BJ (cell line): ENCODE results near the gene BCKDHA. TPM values are rescaled to one million over a fixed set of nuclear protein-coding genes. Genes with fewer than 3 reads are reported as not detected.
"Not testable (repeated sequence)": the region's sequence is repeated elsewhere in the genome, so short reads cannot be mapped to it uniquely, and the experiment has no call there.

Experiments
- CTCF ChIA-PET: fragments of 350-600 bp; formaldehyde crosslinking; extraction: SDS; loops from one replicate; lab custom pipeline; 2021; ENCODE audit warnings: antibody characterized with exemption, inconsistent platforms; lab: Yijun Ruan, JAX
- POLR2A ChIA-PET: fragments of 300-600 bp; sonication (Branson Sonifier 250); formaldehyde crosslinking; extraction: SDS; loops from one replicate; lab custom pipeline; 2021; ENCODE audit warnings: antibody characterized with exemption; lab: Charles Lee
- DNase-seq: peaks from one replicate; pipeline ENCODE4 v3.0.0-alpha.2; 2011; ENCODE audit warnings: low read depth
- H3K27me3 ChIP-seq: 2 replicates; pipeline ENCODE4 v1.6.0; 2011; ENCODE audit warnings: low read length; ENCODE audit not compliant: control insufficient read depth, insufficient read depth
- H3K36me3 ChIP-seq: 2 replicates; pipeline ENCODE4 v1.5.1; 2011; ENCODE audit warnings: low read length; ENCODE audit not compliant: control insufficient read depth, insufficient read depth
- H3K4me3 ChIP-seq: 2 replicates; pipeline ENCODE4 v1.5.1; 2011; ENCODE audit warnings: low read depth, mild to moderate bottlenecking, control low read depth, low read length
- CTCF ChIP-seq: IDR thresholded peaks from 2 replicates; pipeline ENCODE4 v1.5.1; 2011; ENCODE audit warnings: low read depth, mild to moderate bottlenecking, control low read depth, inconsistent platforms, low read length, moderate library complexity; ENCODE audit not compliant: insufficient read depth
- polyA plus RNA-seq: library from polyadenylated mRNA; depleted of rRNA; stranded (reverse); fragments of >200 nt; gene quantifications from 2 replicates; pipeline ENCODE4 v1.2.3, GENCODE V29; 2011; rRNA removed
- small RNA-seq: library from RNA; depleted of rRNA; stranded (forward); fragments of <200 nt; gene quantifications from one replicate; pipeline ENCODE3, GENCODE V24; 2012; ENCODE audit warnings: low replicate concordance, low read depth; ENCODE audit not compliant: insufficient read length

The BCKDHA gene
- polyA plus RNA-seq, 1 experiment: 24.2 TPM

- TF ChIP-seq CTCF: no peak
- H3K27me3 ChIP-seq: peaks cover 3% of the 10 kb centered on the region; the same call in 1 of the 2 replicates
- H3K4me3 ChIP-seq: no peak overlapping the region
- POLR2A ChIA-PET: no interaction called here
- no peaks in the 10 kb centered on the region for H3K36me3 ChIP-seq
- DNase-seq: no peak
- CTCF ChIA-PET: interaction anchor here (0.8 to 1.6 kb wide), 3 partner anchors 82 to 114 kb away, joined by 4 to 10 read pairs (median 5); no protein-coding TSS in a partner anchor
Observed at GRCh38 chr19:41455936-41456335, 58.3 kb downstream of the BCKDHA start.

- peaks cover 3% of the 10 kb centered on the region; the same call in 1 of the 2 replicates for H3K27me3 ChIP-seq
- no peak for DNase-seq
- no peak for TF ChIP-seq CTCF
- ChIA-PET POLR2A (no interaction called here), CTCF (interaction anchor here (0.8 to 1.6 kb wide), 3 partner anchors 82 to 114 kb away, joined by 4 to 10 read pairs (median 5); no protein-coding TSS in a partner anchor)
- no peak overlapping the region for H3K4me3 ChIP-seq
- H3K36me3 ChIP-seq: no peaks in the 10 kb centered on the region
Observed at GRCh38 chr19:41456342-41456918, 58.8 kb downstream of the BCKDHA start.

GRCh38 chr19:41457241-41457640 is 59.6 kb downstream of the BCKDHA start:
- Histone ChIP-seq H3K36me3 (no peaks in the 10 kb centered on the region), H3K27me3 (peaks cover 3% of the 10 kb centered on the region; the same call in 1 of the 2 replicates), H3K4me3 (no peak overlapping the region)
- ChIA-PET CTCF (interaction anchor here (0.6 to 2.4 kb wide), 3 partner anchors 8 to 113 kb away, joined by 3 to 14 read pairs (median 6); no protein-coding TSS in a partner anchor), POLR2A (no interaction called here)
- no peak for TF ChIP-seq CTCF
- DNase-seq: no peak

GRCh38 chr19:41462497-41462896 is 64.9 kb downstream of the BCKDHA start:
- Histone ChIP-seq H3K4me3 (no peak overlapping the region), H3K27me3 (peaks cover 2% of the 10 kb centered on the region; the same call in 1 of the 2 replicates), H3K36me3 (no peaks in the 10 kb centered on the region)
- CTCF ChIA-PET: no interaction called here
- DNase-seq: no peak
- TF ChIP-seq CTCF: no peak
- POLR2A ChIA-PET: no interaction called here

- H3K36me3 ChIP-seq, H3K27me3 ChIP-seq, POLR2A ChIA-PET, H3K4me3 ChIP-seq, DNase-seq: not testable (repeated sequence)
- CTCF ChIA-PET: interaction anchor here (0.6 kb wide), 1 partner anchor 13 kb away, joined by 3 read pairs; no protein-coding TSS in a partner anchor
Observed at GRCh38 chr19:41463257-41464256, 65.9 kb downstream of the BCKDHA start.

Small RNA genes within 50 kb of the gene (small RNA-seq; reads per million reads assigned to genes)
- gene RF00017: not detected

Other genes with a start within 250 kb of the BCKDHA start
- 0.27 and 0.53 TPM in 2 replicates for gene CYP2S1, start 204.6 kb upstream of the BCKDHA start, polyA plus RNA-seq
- gene AXL, start 178.6 kb upstream of the BCKDHA start, polyA plus RNA-seq: 190 and 260 TPM in 2 replicates
- 35.4 and 37.9 TPM in 2 replicates for gene HNRNPUL1, start 133.4 kb upstream of the BCKDHA start, polyA plus RNA-seq
- gene CCDC97, start 87.6 kb upstream of the BCKDHA start, polyA plus RNA-seq: 7.2 and 10.3 TPM in 2 replicates
- 7.3 and 11.2 TPM in 2 replicates for gene TGFB1, start 43.9 kb upstream of the BCKDHA start, polyA plus RNA-seq
- gene B9D2, start 33.7 kb upstream of the BCKDHA start, polyA plus RNA-seq: 6.6 and 10.9 TPM in 2 replicates
- gene TMEM91, start 21.3 kb upstream of the BCKDHA start, polyA plus RNA-seq: 3.2 and 5.1 TPM in 2 replicates
- 16.5 and 24.7 TPM in 2 replicates for gene EXOSC5, start 459 bp upstream of the BCKDHA start, polyA plus RNA-seq
- gene B3GNT8, start 29.6 kb downstream of the BCKDHA start, polyA plus RNA-seq: 0.36 and 0.40 TPM in 2 replicates
- 54.0 and 82.4 TPM in 2 replicates for gene DMAC2, start 42.1 kb downstream of the BCKDHA start, polyA plus RNA-seq
- gene ERICH4, start 45.3 kb downstream of the BCKDHA start, polyA plus RNA-seq: not detected in 2 replicates
- not detected in 2 replicates for gene CEACAM21, start 178.3 kb downstream of the BCKDHA start, polyA plus RNA-seq
- not detected in 2 replicates for gene CEACAM4, start 229.3 kb downstream of the BCKDHA start, polyA plus RNA-seq